ENCODE measurements around the gene LYAR.

LYAR gene

GRCh38 chr4:4325321-4325720, 35.4 kb upstream of the LYAR start:
- no peak for DNase-seq (ENCODE audit: low read depth)
- no peak for TF ChIP-seq CTCF (IDR thresholded peaks at IDR 0.05; ENCODE audit: insufficient read depth, low read depth, low read length, missing control alignments)
- H3K4me3 ChIP-seq (ENCODE audit: low read depth, low read length): no peak overlapping the region

DNA sequence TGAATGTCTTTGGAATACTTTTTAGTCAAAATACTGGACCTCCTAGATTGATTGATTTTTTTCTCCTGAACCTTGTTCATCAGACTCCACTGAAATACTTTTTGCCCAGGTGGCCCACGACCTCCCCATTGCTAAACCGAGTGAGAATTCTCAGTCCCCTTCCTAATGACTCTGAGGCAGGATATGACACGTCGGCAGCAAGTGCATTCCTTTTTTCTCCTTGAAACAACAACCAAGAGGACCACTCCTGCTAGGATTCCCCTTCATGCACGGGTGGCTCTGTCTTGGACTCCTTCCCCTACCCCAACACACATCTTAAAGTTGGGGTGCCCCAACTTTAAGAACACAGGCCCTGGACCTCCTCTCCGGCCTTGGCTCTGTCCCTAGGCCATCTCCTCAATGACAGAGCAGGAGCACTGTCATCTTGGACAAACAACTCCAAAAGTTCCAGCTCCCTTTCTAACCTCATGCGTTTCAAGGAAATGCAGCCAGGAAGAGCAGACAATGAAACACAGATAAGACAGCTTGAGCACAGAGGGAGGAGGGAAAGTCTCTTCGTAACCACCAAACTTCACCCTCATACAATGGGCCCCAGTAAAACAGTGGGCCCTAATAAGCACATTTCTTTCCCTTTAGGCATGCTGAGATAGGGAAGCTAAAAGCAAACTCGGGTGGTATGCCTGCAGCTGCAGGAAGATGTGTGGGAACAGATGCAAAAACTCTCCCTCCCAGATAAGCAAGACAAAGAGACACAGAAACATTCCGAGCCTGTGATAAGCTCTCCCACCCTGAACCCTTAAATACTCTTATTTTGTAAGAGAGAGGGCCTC, 34.0 kb upstream of the LYAR start:
- no peak overlapping the region for H3K4me3 ChIP-seq (ENCODE audit: low read depth, low read length)
- no peak for DNase-seq (ENCODE audit: low read depth)
- no peak for TF ChIP-seq CTCF (IDR thresholded peaks at IDR 0.05; ENCODE audit: insufficient read depth, low read depth, low read length, missing control alignments)

- no peak for DNase-seq (ENCODE audit: low read depth)
- no peak overlapping the region for H3K4me3 ChIP-seq (ENCODE audit: low read depth, low read length)
- no peak for TF ChIP-seq CTCF (IDR thresholded peaks at IDR 0.05; ENCODE audit: insufficient read depth, low read depth, low read length, missing control alignments)
Measured at GRCh38 chr4:4321951-4322688, 32.2 kb upstream of the LYAR start.

GRCh38 chr4:4320951-4321714, 31.2 kb upstream of the LYAR start:
- no peak overlapping the region for H3K4me3 ChIP-seq (ENCODE audit: low read depth, low read length)
- no peak for TF ChIP-seq CTCF (IDR thresholded peaks at IDR 0.05; ENCODE audit: insufficient read depth, low read depth, low read length, missing control alignments)
- no peak for DNase-seq (ENCODE audit: low read depth)

DNA sequence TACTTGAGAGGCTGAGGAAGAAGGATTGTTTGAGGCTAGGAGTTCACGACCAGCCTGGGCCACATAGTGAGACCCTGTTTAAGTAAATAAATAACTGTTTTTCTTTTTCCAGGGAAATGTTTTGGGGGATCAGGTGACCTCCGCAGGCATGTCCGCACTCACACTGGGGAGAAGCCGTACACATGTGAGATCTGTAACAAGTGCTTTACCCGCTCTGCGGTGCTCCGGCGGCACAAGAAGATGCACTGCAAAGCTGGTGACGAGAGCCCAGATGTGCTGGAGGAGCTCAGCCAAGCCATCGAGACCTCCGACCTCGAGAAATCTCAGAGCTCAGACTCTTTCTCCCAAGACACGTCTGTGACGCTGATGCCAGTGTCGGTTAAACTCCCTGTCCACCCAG, 30.6 kb upstream of the LYAR start:
- TF ChIP-seq CTCF (IDR thresholded peaks at IDR 0.05; ENCODE audit: insufficient read depth, low read depth, low read length, missing control alignments): no peak
- DNase-seq (ENCODE audit: low read depth): no peak
- no peak overlapping the region for H3K4me3 ChIP-seq (ENCODE audit: low read depth, low read length)

GRCh38 chr4:4317496-4318232, 27.7 kb upstream of the LYAR start:
- DNase-seq (ENCODE audit: low read depth): no peak
- no peak overlapping the region for H3K4me3 ChIP-seq (ENCODE audit: low read depth, low read length)

More at GRCh38 chr4:4317496-4318232, 27.7 kb upstream of the LYAR start:
- no peak for TF ChIP-seq CTCF (IDR thresholded peaks at IDR 0.05; ENCODE audit: insufficient read depth, low read depth, low read length, missing control alignments)

Data from GM12865 (cell line).